ENCODE results near the gene CNIH2. TPM values are rescaled to one million over a fixed set of nuclear protein-coding genes. Genes with fewer than 3 reads are reported as not detected.

The CNIH2 gene
- total and polyA plus RNA-seq, 9 of the 15 experiments (the other 6 are each of a cell fraction or from before 2014, with no cell fraction given) = 0.26 to 0.89 (median 0.40) TPM; not detected in 4

GRCh38 chr11:66312549-66313320, 34.8 kb downstream of the CNIH2 start (continued):
- TF ChIP-seq, protein P1, sequence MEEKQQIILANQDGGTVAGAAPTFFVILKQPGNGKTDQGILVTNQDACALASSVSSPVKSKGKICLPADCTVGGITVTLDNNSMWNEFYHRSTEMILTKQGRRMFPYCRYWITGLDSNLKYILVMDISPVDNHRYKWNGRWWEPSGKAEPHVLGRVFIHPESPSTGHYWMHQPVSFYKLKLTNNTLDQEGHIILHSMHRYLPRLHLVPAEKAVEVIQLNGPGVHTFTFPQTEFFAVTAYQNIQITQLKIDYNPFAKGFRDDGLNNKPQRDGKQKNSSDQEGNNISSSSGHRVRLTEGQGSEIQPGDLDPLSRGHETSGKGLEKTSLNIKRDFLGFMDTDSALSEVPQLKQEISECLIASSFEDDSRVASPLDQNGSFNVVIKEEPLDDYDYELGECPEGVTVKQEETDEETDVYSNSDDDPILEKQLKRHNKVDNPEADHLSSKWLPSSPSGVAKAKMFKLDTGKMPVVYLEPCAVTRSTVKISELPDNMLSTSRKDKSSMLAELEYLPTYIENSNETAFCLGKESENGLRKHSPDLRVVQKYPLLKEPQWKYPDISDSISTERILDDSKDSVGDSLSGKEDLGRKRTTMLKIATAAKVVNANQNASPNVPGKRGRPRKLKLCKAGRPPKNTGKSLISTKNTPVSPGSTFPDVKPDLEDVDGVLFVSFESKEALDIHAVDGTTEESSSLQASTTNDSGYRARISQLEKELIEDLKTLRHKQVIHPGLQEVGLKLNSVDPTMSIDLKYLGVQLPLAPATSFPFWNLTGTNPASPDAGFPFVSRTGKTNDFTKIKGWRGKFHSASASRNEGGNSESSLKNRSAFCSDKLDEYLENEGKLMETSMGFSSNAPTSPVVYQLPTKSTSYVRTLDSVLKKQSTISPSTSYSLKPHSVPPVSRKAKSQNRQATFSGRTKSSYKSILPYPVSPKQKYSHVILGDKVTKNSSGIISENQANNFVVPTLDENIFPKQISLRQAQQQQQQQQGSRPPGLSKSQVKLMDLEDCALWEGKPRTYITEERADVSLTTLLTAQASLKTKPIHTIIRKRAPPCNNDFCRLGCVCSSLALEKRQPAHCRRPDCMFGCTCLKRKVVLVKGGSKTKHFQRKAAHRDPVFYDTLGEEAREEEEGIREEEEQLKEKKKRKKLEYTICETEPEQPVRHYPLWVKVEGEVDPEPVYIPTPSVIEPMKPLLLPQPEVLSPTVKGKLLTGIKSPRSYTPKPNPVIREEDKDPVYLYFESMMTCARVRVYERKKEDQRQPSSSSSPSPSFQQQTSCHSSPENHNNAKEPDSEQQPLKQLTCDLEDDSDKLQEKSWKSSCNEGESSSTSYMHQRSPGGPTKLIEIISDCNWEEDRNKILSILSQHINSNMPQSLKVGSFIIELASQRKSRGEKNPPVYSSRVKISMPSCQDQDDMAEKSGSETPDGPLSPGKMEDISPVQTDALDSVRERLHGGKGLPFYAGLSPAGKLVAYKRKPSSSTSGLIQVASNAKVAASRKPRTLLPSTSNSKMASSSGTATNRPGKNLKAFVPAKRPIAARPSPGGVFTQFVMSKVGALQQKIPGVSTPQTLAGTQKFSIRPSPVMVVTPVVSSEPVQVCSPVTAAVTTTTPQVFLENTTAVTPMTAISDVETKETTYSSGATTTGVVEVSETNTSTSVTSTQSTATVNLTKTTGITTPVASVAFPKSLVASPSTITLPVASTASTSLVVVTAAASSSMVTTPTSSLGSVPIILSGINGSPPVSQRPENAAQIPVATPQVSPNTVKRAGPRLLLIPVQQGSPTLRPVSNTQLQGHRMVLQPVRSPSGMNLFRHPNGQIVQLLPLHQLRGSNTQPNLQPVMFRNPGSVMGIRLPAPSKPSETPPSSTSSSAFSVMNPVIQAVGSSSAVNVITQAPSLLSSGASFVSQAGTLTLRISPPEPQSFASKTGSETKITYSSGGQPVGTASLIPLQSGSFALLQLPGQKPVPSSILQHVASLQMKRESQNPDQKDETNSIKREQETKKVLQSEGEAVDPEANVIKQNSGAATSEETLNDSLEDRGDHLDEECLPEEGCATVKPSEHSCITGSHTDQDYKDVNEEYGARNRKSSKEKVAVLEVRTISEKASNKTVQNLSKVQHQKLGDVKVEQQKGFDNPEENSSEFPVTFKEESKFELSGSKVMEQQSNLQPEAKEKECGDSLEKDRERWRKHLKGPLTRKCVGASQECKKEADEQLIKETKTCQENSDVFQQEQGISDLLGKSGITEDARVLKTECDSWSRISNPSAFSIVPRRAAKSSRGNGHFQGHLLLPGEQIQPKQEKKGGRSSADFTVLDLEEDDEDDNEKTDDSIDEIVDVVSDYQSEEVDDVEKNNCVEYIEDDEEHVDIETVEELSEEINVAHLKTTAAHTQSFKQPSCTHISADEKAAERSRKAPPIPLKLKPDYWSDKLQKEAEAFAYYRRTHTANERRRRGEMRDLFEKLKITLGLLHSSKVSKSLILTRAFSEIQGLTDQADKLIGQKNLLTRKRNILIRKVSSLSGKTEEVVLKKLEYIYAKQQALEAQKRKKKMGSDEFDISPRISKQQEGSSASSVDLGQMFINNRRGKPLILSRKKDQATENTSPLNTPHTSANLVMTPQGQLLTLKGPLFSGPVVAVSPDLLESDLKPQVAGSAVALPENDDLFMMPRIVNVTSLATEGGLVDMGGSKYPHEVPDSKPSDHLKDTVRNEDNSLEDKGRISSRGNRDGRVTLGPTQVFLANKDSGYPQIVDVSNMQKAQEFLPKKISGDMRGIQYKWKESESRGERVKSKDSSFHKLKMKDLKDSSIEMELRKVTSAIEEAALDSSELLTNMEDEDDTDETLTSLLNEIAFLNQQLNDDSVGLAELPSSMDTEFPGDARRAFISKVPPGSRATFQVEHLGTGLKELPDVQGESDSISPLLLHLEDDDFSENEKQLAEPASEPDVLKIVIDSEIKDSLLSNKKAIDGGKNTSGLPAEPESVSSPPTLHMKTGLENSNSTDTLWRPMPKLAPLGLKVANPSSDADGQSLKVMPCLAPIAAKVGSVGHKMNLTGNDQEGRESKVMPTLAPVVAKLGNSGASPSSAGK (IDR thresholded peaks at IDR 0.05) = peak; percentile 75; the same call in 1 of the 2 replicates
- TF ChIP-seq TAF15 (IDR thresholded peaks at IDR 0.05; ENCODE audit: low read depth, low read length) (no peak), CREB3 (tag; conservative IDR thresholded peaks at IDR 0.05; ENCODE audit: low read depth) (no peak), ZNF696 (CRISPR knock-in tag; conservative IDR thresholded peaks at IDR 0.05) (no peak), POU5F1 (IDR thresholded peaks at IDR 0.05; ENCODE audit: borderline replicate concordance, low read depth, low read length, partially characterized antibody) (no peak), ZNF253 (CRISPR knock-in tag; conservative IDR thresholded peaks at IDR 0.05) (no peak), ZNF707 (CRISPR knock-in tag; conservative IDR thresholded peaks at IDR 0.05) (no peak), CCNT2 (IDR thresholded peaks at IDR 0.05; ENCODE audit: borderline replicate concordance, extremely low read depth, insufficient read length, low read depth, low read length) (peak; percentile 35), SRF (CRISPR knock-in tag; IDR thresholded peaks at IDR 0.05) (no peak; a peak in 1 of 4 replicates), PHTF2 (CRISPR knock-in tag; IDR thresholded peaks at IDR 0.05) (no peak), EZH2 (IDR thresholded peaks at IDR 0.05; ENCODE audit: borderline replicate concordance, low read depth, low read length) (no peak)
- TF ChIP-seq, protein P2, sequence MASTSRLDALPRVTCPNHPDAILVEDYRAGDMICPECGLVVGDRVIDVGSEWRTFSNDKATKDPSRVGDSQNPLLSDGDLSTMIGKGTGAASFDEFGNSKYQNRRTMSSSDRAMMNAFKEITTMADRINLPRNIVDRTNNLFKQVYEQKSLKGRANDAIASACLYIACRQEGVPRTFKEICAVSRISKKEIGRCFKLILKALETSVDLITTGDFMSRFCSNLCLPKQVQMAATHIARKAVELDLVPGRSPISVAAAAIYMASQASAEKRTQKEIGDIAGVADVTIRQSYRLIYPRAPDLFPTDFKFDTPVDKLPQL (IDR thresholded peaks at IDR 0.05; ENCODE audit: extremely low read depth, insufficient read length) = no peak

All from K562 (cell line).